ENCODE data around the gene PANX1. TPM values are rescaled to one million over a fixed set of nuclear protein-coding genes. Genes with fewer than 3 reads are reported as not detected.

Gene PANX1
- total and polyA plus RNA-seq, 5 donors from 2014 or later = 5.4 to 12.4 (median 8.8) TPM

GRCh38 chr11:94186342-94187203 is 57.9 kb downstream of the PANX1 start:
- no peaks in the 10 kb centered on the region for H3K27me3 Mint-ChIP-seq
- ATAC-seq (ENCODE audit: low read depth in 2 of 2) (no peak), DNase-seq (no peak)
- H3K4me3 Mint-ChIP-seq = no peak overlapping the region
- Histone ChIP-seq H3K36me3 (ENCODE audit: control insufficient read depth, insufficient read depth, low read length) (peaks cover 3% of the 10 kb centered on the region), H3K27ac (ENCODE audit: insufficient read depth, low read length, poor library complexity, severe bottlenecking) (no peak overlapping the region), H3K9me3 (ENCODE audit: control insufficient read depth in 2 of 2, low read length in 2 of 2) (no peaks in the 10 kb centered on the region), H3K27me3 (ENCODE audit: control insufficient read depth, insufficient read depth, low read length) (no peaks in the 10 kb centered on the region), H3K4me3 (ENCODE audit: low read depth, low read length) (no peak overlapping the region), H3K4me1 (ENCODE audit: control insufficient read depth, insufficient read depth, low read length, poor library complexity, severe bottlenecking) (no peaks in the 10 kb centered on the region)
- peaks cover 0 to 6% (median 0%) of the 10 kb centered on the region in 7 donors for H3K9me3 Mint-ChIP-seq
- H3K27ac Mint-ChIP-seq = peak overlapping the region in 1 of 3 donors; percentile 62
- peaks cover 0 to 3% (median 0%) of the 10 kb centered on the region in 4 donors for H3K4me1 Mint-ChIP-seq
- H3K36me3 Mint-ChIP-seq = peaks cover 5% of the 10 kb centered on the region

DNA sequence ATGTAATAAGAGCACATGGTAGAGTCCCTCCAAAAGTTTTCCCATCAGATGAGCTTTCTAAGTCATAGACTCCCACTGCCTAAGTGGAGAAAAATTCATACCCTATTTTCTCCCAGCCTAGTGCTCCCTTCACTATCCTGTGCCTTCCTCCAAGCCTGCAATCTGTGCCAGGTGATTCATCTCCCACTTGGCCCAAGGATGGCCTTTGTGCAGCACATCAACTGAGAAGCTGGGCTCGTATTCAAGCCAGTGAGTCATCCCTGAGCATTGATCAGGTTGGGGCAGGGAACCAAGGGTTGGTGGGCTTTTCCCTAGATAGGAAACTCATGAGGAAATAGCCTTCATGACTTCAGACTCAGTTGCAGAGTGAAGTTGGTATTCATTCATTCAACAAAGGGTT is 64.6 kb downstream of the PANX1 start:
- no peaks in the 10 kb centered on the region for H3K36me3 ChIP-seq (ENCODE audit: control insufficient read depth, insufficient read depth, low read length)
- Mint-ChIP-seq H3K4me1 (no peaks in the 10 kb centered on the region), H3K9me3 (peaks cover 0 to 6% (median 0%) of the 10 kb centered on the region in 7 donors), H3K27me3 (no peaks in the 10 kb centered on the region), H3K27ac (peak overlapping the region in 1 of 3 donors; percentile 38), H3K4me3 (no peak overlapping the region), H3K36me3 (no peaks in the 10 kb centered on the region)
- DNase-seq (no peak), ATAC-seq (ENCODE audit: low read depth in 2 of 2) (no peak)
- no peaks in the 10 kb centered on the region for H3K9me3 ChIP-seq (ENCODE audit: control insufficient read depth in 2 of 2, low read length in 2 of 2)
- no peaks in the 10 kb centered on the region for H3K4me1 ChIP-seq (ENCODE audit: control insufficient read depth, insufficient read depth, low read length, poor library complexity, severe bottlenecking)
- no peaks in the 10 kb centered on the region for H3K27me3 ChIP-seq (ENCODE audit: control insufficient read depth, insufficient read depth, low read length)
- no peak overlapping the region for H3K27ac ChIP-seq (ENCODE audit: insufficient read depth, low read length, poor library complexity, severe bottlenecking)
- H3K4me3 ChIP-seq (ENCODE audit: low read depth, low read length) = no peak overlapping the region

GRCh38 chr11:94194712-94195111 is 66.1 kb downstream of the PANX1 start:
- no peak for ATAC-seq (ENCODE audit: low read depth in 2 of 2)
- no peaks in the 10 kb centered on the region for H3K9me3 ChIP-seq (ENCODE audit: control insufficient read depth in 2 of 2, low read length in 2 of 2)
- Mint-ChIP-seq H3K9me3 (peaks cover 0 to 4% (median 0%) of the 10 kb centered on the region in 7 donors), H3K4me3 (no peak overlapping the region), H3K27ac (no peak overlapping the region), H3K36me3 (no peaks in the 10 kb centered on the region), H3K4me1 (no peaks in the 10 kb centered on the region), H3K27me3 (no peaks in the 10 kb centered on the region)
- no peak overlapping the region for H3K27ac ChIP-seq (ENCODE audit: insufficient read depth, low read length, poor library complexity, severe bottlenecking)
- DNase-seq = no peak
- H3K4me3 ChIP-seq (ENCODE audit: low read depth, low read length) = no peak overlapping the region
- no peaks in the 10 kb centered on the region for H3K36me3 ChIP-seq (ENCODE audit: control insufficient read depth, insufficient read depth, low read length)
- no peaks in the 10 kb centered on the region for H3K27me3 ChIP-seq (ENCODE audit: control insufficient read depth, insufficient read depth, low read length)
- H3K4me1 ChIP-seq (ENCODE audit: control insufficient read depth, insufficient read depth, low read length, poor library complexity, severe bottlenecking) = no peaks in the 10 kb centered on the region

DNA sequence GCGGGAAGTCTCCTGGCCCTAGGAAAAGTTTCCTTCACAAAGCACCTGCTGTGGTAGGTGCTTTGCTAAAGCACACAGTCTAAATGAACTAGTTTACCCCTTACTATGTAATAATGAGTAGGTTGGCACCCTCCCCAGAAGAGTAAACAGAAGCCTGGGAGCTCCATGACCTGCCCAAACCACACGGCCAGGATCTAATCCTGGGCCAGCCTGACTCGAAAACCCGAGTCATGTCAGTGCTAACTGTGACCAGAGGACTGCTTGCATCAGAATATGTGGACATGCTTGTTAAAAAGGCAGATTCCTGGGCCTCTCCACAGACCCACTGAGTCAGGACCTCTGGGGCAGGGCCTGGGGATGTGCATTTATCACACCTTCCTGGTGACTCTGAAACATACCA is 67.7 kb downstream of the PANX1 start:
- Mint-ChIP-seq H3K27ac (no peak overlapping the region), H3K4me3 (no peak overlapping the region), H3K36me3 (no peaks in the 10 kb centered on the region), H3K9me3 (peaks cover 0 to 2% (median 0%) of the 10 kb centered on the region in 7 donors), H3K4me1 (no peaks in the 10 kb centered on the region), H3K27me3 (no peaks in the 10 kb centered on the region)
- no peaks in the 10 kb centered on the region for H3K4me1 ChIP-seq (ENCODE audit: control insufficient read depth, insufficient read depth, low read length, poor library complexity, severe bottlenecking)
- no peak overlapping the region for H3K4me3 ChIP-seq (ENCODE audit: low read depth, low read length)
- DNase-seq (no peak), ATAC-seq (ENCODE audit: low read depth in 2 of 2) (no peak)
- no peaks in the 10 kb centered on the region for H3K27me3 ChIP-seq (ENCODE audit: control insufficient read depth, insufficient read depth, low read length)
- no peaks in the 10 kb centered on the region for H3K9me3 ChIP-seq (ENCODE audit: control insufficient read depth in 2 of 2, low read length in 2 of 2)
- no peak overlapping the region for H3K27ac ChIP-seq (ENCODE audit: insufficient read depth, low read length, poor library complexity, severe bottlenecking)
- no peaks in the 10 kb centered on the region for H3K36me3 ChIP-seq (ENCODE audit: control insufficient read depth, insufficient read depth, low read length)

DNA sequence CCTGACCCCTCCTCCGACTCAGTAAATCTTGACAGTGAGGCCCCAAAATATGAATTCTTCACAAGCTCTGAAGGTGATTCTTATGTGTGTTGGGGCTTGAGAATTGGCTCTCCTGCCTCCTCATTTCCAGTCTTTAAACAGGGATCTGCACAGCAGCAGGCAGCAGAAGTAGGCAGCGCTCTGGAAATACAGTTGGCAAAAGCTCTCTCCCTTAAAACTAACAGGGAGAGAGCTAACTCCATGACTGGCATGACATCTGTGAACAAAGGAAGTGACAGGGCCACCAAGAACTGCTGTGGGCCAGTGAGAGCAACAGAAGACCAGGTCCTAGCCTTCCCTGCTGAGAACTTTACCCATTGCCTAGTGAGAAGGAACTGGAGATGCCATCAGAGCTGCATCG is 70.1 kb downstream of the PANX1 start:
- peaks cover 3% of the 10 kb centered on the region for H3K27me3 Mint-ChIP-seq
- peaks cover 0 to 2% (median 0%) of the 10 kb centered on the region in 7 donors for H3K9me3 Mint-ChIP-seq
- DNase-seq = no peak
- no peaks in the 10 kb centered on the region for H3K36me3 ChIP-seq (ENCODE audit: control insufficient read depth, insufficient read depth, low read length)
- no peak overlapping the region for H3K27ac ChIP-seq (ENCODE audit: insufficient read depth, low read length, poor library complexity, severe bottlenecking)
- no peak overlapping the region for H3K4me3 ChIP-seq (ENCODE audit: low read depth, low read length)
- no peaks in the 10 kb centered on the region for H3K36me3 Mint-ChIP-seq
- no peaks in the 10 kb centered on the region for H3K27me3 ChIP-seq (ENCODE audit: control insufficient read depth, insufficient read depth, low read length)
- H3K9me3 ChIP-seq (ENCODE audit: control insufficient read depth in 2 of 2, low read length in 2 of 2) = no peaks in the 10 kb centered on the region
- no peak overlapping the region for H3K4me3 Mint-ChIP-seq
- no peaks in the 10 kb centered on the region for H3K4me1 Mint-ChIP-seq
- H3K27ac Mint-ChIP-seq = no peak overlapping the region
- no peak for ATAC-seq (ENCODE audit: low read depth in 2 of 2)
- no peaks in the 10 kb centered on the region for H3K4me1 ChIP-seq (ENCODE audit: control insufficient read depth, insufficient read depth, low read length, poor library complexity, severe bottlenecking)

DNA sequence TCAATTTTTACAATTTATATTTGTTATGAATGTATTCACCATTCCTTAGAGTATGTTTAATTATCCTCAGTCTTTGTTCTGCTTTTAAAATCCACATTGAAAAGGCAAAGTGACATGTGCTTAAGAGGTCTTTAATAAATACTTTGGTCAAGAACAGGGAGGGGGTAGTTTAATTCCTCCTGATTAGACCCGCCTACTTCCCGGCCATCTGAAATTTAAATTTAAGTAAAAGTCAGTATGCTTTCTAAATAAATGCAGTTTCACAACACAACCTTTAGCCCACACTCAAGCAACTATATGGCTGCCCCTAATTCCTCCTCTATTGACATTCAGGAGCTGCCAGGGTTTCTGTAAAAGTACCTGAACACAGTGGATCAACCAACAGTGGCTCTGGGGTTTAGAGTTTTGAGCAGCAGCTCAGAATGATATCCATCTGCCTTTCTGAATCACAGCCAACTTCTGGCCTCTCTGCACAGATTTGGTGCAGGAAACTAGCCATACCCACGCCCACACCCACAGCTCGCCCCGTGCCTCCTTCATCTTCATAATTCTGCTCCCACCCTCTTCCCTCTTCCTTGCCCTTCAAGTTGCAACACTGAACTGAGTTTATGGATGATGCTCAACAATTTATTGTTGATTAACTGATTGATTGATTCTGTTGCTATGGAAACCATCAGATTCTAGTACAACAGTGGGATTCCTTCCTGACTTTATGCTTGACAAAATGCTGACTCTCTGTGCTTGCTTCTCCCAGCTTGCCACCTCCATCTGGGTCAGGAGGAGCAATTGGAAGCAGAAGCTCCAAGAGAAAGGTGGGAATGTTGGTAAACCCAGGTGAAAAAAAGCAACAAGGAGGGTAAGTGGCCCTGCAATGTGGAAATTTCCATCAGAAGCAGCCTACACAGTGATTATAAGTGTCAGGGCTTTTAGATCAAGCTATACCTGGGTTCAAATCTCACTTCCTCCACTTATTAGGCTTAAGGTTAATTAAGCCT is 70.8 kb downstream of the PANX1 start:
- H3K36me3 Mint-ChIP-seq = no peaks in the 10 kb centered on the region
- Histone ChIP-seq H3K4me3 (ENCODE audit: low read depth, low read length) (no peak overlapping the region), H3K27me3 (ENCODE audit: control insufficient read depth, insufficient read depth, low read length) (no peaks in the 10 kb centered on the region), H3K36me3 (ENCODE audit: control insufficient read depth, insufficient read depth, low read length) (no peaks in the 10 kb centered on the region), H3K4me1 (ENCODE audit: control insufficient read depth, insufficient read depth, low read length, poor library complexity, severe bottlenecking) (no peaks in the 10 kb centered on the region), H3K27ac (ENCODE audit: insufficient read depth, low read length, poor library complexity, severe bottlenecking) (no peak overlapping the region), H3K9me3 (ENCODE audit: control insufficient read depth in 2 of 2, low read length in 2 of 2) (no peaks in the 10 kb centered on the region)
- H3K4me3 Mint-ChIP-seq = no peak overlapping the region
- peaks cover 5% of the 10 kb centered on the region for H3K27me3 Mint-ChIP-seq
- ATAC-seq (ENCODE audit: low read depth in 2 of 2) (no peak), DNase-seq (no peak)
- H3K9me3 Mint-ChIP-seq = peaks cover 0 to 2% (median 0%) of the 10 kb centered on the region in 7 donors
- H3K4me1 Mint-ChIP-seq = no peaks in the 10 kb centered on the region
- no peak overlapping the region for H3K27ac Mint-ChIP-seq

- Histone ChIP-seq H3K36me3 (ENCODE audit: control insufficient read depth, insufficient read depth, low read length) (no peaks in the 10 kb centered on the region), H3K27me3 (ENCODE audit: control insufficient read depth, insufficient read depth, low read length) (no peaks in the 10 kb centered on the region), H3K4me1 (ENCODE audit: control insufficient read depth, insufficient read depth, low read length, poor library complexity, severe bottlenecking) (no peaks in the 10 kb centered on the region), H3K4me3 (ENCODE audit: low read depth, low read length) (no peak overlapping the region), H3K9me3 (ENCODE audit: control insufficient read depth in 2 of 2, low read length in 2 of 2) (no peaks in the 10 kb centered on the region), H3K27ac (ENCODE audit: insufficient read depth, low read length, poor library complexity, severe bottlenecking) (no peak overlapping the region)
- Mint-ChIP-seq H3K27ac (no peak overlapping the region), H3K9me3 (peaks cover 0 to 4% (median 0%) of the 10 kb centered on the region in 7 donors), H3K27me3 (peaks cover 5% of the 10 kb centered on the region), H3K4me1 (peaks cover 0 to 4% (median 0%) of the 10 kb centered on the region in 4 donors), H3K36me3 (no peaks in the 10 kb centered on the region), H3K4me3 (no peak overlapping the region)
- DNase-seq = no peak
- no peak for ATAC-seq (ENCODE audit: low read depth in 2 of 2)
These were observed 72.4 kb downstream of the PANX1 start for GRCh38 chr11:94201004-94201465.

All from CD4-positive, CD25-positive, alpha-beta regulatory T cell (primary cell).